ENCODE data around the gene BICD1.

Gene BICD1

DNA sequence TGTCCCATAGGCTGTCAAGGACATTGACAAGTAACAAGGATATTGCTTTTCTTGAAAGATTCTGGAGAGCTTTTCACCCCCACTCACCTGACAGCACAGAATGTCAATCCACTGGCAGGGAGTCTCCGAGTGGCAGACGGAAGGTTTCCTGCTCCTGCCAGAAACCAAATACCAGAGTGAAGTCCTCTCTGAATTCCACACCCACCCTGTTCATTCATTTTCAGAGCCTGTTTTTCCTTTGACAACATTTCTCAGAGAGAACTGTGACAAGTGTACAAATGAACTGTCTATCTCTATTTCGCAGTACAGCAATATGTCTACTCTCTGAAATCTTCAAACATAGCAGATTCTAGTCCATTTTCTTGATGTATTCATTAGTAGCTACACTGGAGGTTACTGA lies 26.2 kb upstream of the BICD1 start:
- H3K4me2 ChIP-seq (ENCODE audit: low read length): no peak overlapping the region
- H3K79me2 ChIP-seq (ENCODE audit: control insufficient read depth, low read length): no peaks in the 10 kb centered on the region
- H3K4me1 ChIP-seq (ENCODE audit: control insufficient read depth, low read length): peaks cover 17% of the 10 kb centered on the region
- H3F3A ChIP-seq (ENCODE audit: control insufficient read depth, insufficient read depth): no peaks in the 10 kb centered on the region
- no peaks in the 10 kb centered on the region for H3K27me3 ChIP-seq (ENCODE audit: control insufficient read depth, low read length)
- H3K9me2 ChIP-seq (replicated peaks; ENCODE audit: control insufficient read depth, low read length): no peaks in the 10 kb centered on the region
- no peaks in the 10 kb centered on the region for H4K20me1 ChIP-seq (ENCODE audit: control insufficient read depth, insufficient read depth, low read depth, low read length)
- no peaks in the 10 kb centered on the region for H3K36me3 ChIP-seq (ENCODE audit: control insufficient read depth, low read length)
- H3K9me3 ChIP-seq (ENCODE audit: control insufficient read depth, insufficient read depth, low read length): no peaks in the 10 kb centered on the region
- H3K4me3 ChIP-seq (ENCODE audit: low read length): no peak overlapping the region
- TF ChIP-seq, protein P1, sequence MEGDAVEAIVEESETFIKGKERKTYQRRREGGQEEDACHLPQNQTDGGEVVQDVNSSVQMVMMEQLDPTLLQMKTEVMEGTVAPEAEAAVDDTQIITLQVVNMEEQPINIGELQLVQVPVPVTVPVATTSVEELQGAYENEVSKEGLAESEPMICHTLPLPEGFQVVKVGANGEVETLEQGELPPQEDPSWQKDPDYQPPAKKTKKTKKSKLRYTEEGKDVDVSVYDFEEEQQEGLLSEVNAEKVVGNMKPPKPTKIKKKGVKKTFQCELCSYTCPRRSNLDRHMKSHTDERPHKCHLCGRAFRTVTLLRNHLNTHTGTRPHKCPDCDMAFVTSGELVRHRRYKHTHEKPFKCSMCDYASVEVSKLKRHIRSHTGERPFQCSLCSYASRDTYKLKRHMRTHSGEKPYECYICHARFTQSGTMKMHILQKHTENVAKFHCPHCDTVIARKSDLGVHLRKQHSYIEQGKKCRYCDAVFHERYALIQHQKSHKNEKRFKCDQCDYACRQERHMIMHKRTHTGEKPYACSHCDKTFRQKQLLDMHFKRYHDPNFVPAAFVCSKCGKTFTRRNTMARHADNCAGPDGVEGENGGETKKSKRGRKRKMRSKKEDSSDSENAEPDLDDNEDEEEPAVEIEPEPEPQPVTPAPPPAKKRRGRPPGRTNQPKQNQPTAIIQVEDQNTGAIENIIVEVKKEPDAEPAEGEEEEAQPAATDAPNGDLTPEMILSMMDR (IDR thresholded peaks at IDR 0.05; ENCODE audit: low read depth, low read length, poor library complexity, severe bottlenecking): no peak
- TF ChIP-seq EZH2phosphoT487 (IDR thresholded peaks at IDR 0.05; ENCODE audit: borderline replicate concordance, low read length): no peak
- no peak overlapping the region for H3K27ac ChIP-seq (ENCODE audit: low read depth, low read length)

DNA sequence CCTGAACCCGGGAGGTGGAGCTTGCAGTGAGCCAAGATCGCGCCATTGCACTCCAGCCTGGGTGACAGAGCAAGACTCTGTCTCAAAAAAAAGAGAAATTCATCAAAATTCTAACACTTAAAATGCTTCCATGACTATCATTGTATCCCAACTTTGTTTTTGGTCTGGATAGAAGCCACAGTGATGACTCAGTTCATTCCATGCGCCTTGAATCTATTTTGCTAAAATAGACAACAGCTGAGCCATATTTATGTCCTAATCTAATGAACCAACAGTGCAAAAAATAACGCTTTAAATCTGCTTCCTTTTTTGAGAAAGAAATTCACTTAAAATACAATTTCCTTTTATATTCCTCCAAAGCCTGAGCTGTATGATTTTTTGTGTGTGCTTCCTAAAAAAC lies 23.2 kb upstream of the BICD1 start:
- Histone ChIP-seq H4K20me1 (ENCODE audit: control insufficient read depth, insufficient read depth, low read depth, low read length) (no peaks in the 10 kb centered on the region), H3K36me3 (ENCODE audit: control insufficient read depth, low read length) (no peaks in the 10 kb centered on the region), H3K27me3 (ENCODE audit: control insufficient read depth, low read length) (no peaks in the 10 kb centered on the region), H3K9me3 (ENCODE audit: control insufficient read depth, insufficient read depth, low read length) (no peaks in the 10 kb centered on the region), H3K4me3 (ENCODE audit: low read length) (no peak overlapping the region), H3K9me2 (replicated peaks; ENCODE audit: control insufficient read depth, low read length) (no peaks in the 10 kb centered on the region), H3K27ac (ENCODE audit: low read depth, low read length) (no peak overlapping the region), H3K79me2 (ENCODE audit: control insufficient read depth, low read length) (no peaks in the 10 kb centered on the region), H3K4me1 (ENCODE audit: control insufficient read depth, low read length) (peaks cover 17% of the 10 kb centered on the region), H3K4me2 (ENCODE audit: low read length) (no peak overlapping the region), H3F3A (ENCODE audit: control insufficient read depth, insufficient read depth) (no peaks in the 10 kb centered on the region)
- TF ChIP-seq EZH2phosphoT487 (IDR thresholded peaks at IDR 0.05; ENCODE audit: borderline replicate concordance, low read length): no peak
- TF ChIP-seq, protein P1 (IDR thresholded peaks at IDR 0.05; ENCODE audit: low read depth, low read length, poor library complexity, severe bottlenecking): no peak

DNA sequence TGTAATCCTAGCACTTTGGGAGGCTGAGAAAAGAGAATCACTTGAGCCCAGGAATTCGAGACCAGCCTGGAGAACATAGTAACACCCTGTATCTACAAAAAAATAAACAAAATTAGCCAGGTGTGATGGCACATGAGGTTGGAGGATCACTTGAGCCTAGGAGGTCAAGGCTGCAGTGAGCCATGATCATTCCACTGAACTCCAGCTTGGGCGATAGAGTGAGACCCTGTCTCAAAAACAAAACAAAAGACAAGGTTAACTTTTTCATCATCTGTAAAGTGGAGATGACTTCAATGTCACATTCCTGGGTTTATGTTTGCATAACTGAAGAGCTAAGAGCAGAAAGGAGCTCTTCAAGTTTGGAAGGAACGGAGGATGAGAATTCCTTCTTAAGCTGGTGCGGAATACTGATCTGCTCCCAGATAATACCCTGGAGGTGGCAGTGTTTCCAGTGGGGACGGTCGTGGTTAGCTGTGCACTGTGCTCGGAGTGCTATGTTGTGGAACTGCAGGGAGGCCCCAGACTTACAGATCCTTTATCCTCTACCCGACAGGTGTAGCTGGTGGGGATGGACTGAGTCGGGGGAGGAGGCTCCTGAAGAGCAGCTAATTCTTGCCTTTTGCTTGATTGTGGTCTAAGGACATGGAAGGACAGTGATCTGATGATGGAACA lies 22.5 kb upstream of the BICD1 start:
- Histone ChIP-seq H3K4me1 (ENCODE audit: control insufficient read depth, low read length) (peaks cover 17% of the 10 kb centered on the region), H3K79me2 (ENCODE audit: control insufficient read depth, low read length) (no peaks in the 10 kb centered on the region), H3K4me3 (ENCODE audit: low read length) (no peak overlapping the region), H3K9me2 (replicated peaks; ENCODE audit: control insufficient read depth, low read length) (no peaks in the 10 kb centered on the region), H4K20me1 (ENCODE audit: control insufficient read depth, insufficient read depth, low read depth, low read length) (no peaks in the 10 kb centered on the region), H3K36me3 (ENCODE audit: control insufficient read depth, low read length) (no peaks in the 10 kb centered on the region), H3K9me3 (ENCODE audit: control insufficient read depth, insufficient read depth, low read length) (no peaks in the 10 kb centered on the region), H3K27me3 (ENCODE audit: control insufficient read depth, low read length) (no peaks in the 10 kb centered on the region), H3F3A (ENCODE audit: control insufficient read depth, insufficient read depth) (no peaks in the 10 kb centered on the region), H3K4me2 (ENCODE audit: low read length) (no peak overlapping the region), H3K27ac (ENCODE audit: low read depth, low read length) (no peak overlapping the region)
- TF ChIP-seq, protein P1 (IDR thresholded peaks at IDR 0.05; ENCODE audit: low read depth, low read length, poor library complexity, severe bottlenecking): no peak

Data from DOHH2 (cell line).